ENCODE data around the gene IL3RA. TPM values are rescaled to one million over a fixed set of nuclear protein-coding genes. Genes with fewer than 3 reads are reported as not detected.

IL3RA gene
- polyA plus RNA-seq, 3 donors = 10.1 to 18.7 (median 14.8) TPM

DNA sequence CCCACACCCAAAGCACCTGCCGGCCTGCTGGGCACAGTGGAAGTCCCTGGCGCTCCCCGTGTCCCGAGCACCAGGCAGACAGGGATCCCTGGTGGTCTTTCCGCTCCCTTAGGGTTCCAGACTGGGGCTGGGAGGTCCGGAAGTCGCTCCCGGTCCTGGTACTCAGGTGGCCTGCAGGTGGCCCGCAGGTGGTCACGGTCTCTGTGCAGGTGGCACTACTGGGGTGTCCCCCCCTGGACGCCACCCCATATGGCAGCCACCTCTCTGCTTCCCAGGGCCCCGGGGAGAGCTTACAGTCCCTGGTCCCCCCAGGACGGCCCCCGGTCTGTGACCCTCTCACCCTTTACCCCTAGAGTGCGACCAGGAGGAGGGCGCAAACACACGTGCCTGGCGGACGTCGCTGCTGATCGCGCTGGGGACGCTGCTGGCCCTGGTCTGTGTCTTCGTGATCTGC, 41.7 kb downstream of the IL3RA start:
- DNase-seq = no peak

DNA sequence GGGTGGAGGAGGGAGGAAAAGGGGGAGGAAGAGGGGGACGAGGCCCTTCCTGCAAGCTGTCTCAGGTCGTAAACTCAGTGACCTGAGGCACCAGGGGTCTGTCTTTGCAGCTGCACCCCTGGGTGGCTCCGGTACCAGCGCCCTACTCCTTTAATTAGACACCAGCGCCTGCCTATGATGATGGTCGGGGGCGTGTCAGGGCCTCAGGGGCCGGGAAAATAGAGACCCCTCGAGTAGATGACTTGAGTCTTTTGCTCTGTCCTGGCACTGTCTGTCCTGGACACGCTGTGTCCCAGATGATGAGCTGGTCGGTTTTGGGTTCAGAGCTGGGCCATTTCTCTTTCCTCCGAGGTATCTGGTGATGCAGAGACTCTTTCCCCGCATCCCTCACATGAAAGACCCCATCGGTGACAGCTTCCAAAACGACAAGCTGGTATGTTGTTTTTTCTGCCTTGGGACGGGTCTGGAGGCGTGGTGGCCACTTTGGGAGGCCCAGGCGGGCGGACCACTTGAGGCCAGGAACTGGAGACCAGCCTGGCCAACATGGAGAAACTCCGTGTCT, 44.2 kb downstream of the IL3RA start:
- DNase-seq = no peak

DNA sequence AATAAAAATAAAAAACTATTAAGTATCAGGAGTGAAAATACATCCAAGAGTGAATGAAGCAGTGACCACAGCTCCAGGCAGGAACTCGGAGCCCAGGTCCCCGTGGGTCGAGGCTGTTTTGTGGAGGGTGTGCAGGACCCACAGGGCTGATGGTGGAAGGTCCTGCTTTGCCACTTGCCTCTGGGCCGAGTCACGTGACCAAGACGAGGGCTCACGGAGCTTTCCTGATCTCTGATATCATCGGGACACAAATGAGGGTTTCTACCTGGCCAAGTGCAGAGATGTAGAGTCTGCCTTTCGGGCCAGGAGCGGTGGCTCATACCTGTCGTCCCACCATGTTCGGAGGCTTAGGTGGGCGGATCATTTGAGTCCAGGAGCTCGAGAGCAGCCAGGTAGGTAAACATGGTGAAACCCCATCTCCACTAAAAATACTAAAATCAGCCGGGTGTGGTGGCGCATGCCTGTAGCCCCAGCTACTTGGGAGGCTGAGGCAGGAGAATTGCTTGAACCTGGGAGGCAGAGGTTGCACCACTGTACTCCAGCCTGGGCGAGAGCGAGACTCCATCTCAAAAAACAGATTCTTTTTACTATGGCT, 48.2 kb downstream of the IL3RA start:
- no peak for DNase-seq

DNA sequence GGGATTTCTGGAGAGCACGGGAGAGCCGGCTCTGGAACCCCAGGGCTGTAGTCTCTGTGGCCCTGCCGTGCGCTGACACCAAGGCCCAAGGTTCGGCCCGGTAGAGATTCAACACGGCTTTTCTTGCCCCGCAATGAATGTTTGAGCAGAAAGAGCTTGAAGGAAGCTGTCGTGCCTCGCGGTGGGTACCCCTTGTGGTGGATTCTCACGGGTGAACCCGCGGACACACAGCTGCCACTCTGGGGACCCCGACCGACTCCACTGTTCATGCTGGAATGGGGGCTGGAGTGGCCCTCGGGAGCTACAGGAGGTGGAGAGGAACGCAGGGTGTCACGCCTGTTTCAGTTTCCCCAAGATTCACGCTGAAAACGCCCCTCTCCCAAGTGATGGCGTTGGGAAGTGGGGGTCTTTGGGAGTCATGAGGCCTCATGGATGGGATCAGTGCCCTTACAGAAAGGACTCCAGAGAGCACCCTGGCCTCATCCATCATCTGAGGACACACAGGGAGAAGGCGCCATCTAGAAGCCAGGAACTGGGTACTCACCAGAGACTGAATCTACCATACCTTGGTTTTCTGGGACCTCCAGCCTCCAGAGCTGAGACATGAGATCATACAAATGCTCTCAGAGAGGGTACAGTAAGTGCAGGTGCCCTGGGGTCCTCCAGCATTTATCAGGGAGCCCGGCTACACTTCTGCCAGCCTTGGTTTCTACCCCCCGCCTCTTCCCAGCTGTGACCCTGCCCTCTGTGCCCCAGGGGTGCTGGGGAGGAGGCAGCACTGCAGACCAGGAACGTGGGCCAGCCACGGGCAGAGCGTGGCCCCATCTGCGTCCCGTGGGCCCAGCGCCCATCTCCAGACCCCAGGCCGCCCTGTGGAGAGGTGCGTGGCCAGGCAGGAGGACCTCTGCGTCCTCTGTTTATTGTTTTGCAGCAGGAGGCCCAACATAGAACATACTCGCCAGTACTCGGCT, 49.0 kb downstream of the IL3RA start:
- no peak for DNase-seq

DNA sequence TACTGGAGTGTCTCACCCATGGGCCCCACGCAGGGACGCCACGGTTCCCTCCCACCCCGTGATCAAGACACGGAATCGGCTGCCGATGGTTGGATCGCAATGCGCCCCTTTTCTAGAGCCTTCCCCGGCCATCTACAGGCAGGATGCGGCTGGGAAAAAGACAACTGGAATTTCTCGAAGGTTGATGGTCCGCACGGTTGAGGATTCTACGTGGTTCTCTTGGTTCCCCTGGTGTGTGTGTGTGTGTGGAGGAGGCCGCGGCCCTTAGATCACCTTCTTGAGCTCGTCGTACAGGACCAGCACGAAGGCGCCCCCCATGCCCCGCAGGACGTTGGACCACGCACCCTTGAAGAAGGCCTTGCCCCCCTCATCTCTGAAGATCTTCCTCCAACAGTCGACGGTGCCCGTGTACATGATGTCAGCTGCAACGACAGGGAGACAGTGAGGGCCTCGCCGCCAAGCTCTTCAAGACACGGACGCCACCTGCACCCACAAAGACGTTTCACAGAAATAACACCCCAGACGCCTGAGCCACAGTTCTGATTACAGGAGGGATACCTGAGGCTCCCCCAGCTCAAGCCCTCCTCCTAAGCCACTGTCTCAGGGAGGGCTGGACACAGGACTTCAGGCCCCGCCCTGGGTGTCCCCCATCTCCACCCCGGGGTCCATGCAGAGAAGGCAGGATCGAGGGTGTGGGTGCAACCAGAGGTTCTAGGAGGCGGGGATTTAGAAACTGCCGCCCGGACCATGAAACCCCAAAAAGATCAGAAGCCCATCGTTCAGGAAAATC, 49.9 kb downstream of the IL3RA start:
- DNase-seq = no peak

DNA sequence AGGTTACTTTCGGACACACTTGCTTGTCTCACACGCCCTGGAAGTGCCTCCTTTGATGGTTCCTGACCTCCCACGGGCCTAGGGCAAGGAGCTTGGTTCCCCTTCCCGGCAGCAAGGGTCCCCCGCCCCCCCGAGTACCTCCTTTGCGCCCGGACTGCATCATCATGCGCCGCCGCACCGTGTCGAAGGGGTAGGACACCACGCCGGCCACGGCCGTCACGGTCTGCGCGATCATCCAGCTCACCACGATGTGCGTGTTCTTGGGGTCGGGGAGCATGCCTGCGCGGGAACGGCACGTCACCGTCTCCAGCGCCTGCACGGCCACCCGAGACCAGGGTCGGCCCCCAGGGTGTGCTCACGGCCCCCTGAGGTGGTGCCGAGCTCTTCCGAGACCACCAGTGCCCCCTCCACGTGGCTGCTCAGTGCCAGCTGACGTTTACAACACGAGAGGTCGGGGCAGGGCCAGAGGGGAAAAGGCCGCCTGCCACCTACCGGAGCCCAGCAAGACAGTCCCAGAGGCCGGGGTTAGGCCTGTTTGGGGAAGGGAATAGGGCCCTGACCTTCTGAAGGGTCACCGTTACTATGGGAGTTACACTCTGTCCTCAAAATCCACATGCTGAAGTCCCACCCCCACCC, 50.7 kb downstream of the IL3RA start:
- no peak for DNase-seq

DNA sequence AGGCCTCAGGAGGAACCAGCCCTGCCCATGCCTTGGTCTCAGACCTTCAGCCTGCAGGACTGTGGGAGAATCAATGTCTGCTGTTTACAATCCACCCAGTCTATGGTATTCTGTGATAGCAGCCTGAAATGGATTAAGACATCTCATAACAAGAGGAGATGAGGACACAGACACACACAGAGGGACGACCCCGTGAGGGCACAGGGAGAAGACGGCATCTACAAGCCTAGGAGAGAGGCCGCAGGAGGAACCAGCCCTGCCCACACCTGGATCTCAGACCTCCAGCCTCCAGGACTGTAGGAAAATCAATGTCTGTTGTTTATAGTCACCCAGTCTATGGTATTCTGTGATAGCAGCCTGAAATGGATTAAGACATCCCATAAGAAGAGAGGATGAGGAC, 52.1 kb downstream of the IL3RA start:
- DNase-seq = no peak

DNA sequence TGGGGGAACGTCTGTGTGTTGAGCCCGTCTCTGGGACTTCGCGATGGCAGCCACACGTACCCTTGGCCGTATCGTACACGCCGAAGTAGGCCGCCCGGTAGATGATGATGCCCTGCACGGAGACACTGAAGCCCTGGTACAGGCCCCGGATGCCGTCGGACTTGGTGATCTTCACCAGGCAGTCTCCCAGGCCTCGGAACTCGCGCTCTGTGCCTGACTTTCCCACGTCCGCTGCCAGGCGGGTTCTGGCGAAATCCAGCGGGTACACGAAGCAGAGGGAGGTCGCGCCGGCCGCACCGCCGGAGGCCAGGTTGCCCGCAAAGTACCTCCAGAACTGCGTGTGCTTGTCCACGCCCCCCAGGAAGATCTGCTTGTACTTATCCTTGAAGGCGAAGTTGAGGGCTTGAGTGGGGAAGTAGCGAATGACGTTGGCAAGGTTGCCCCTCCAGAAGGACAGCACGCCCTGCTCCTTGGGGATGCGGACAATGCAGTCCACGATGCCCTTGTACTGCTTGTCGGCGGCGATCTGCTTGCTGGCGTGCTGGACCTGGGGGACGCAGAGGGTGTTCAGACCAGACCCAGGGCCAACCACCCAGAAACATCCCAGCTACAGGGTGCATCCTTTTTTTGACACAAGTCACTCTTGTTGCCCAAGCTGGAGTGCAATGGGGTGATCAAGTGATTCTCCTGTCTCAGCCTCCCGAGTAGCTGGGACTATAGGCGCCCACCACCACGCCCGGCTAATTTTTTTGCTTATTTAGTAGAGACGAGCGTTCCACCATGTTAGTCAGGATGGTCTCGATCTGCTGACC, 52.8 kb downstream of the IL3RA start:
- no peak for DNase-seq

DNA sequence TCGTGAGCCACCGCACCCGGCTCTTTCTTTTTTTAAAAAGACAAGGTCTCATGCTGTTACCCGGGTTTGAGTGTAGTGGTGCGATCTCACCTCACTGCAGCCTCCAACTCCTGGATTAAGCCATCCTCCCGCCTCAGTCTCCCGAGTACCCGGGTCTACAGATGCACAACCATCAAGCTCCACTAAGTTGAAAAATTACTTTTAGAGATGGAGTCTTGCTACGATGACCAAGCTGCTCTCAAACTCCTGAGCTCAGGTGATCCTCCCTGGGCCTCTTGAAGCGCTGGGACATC, 53.4 kb downstream of the IL3RA start:
- no peak for DNase-seq

DNA sequence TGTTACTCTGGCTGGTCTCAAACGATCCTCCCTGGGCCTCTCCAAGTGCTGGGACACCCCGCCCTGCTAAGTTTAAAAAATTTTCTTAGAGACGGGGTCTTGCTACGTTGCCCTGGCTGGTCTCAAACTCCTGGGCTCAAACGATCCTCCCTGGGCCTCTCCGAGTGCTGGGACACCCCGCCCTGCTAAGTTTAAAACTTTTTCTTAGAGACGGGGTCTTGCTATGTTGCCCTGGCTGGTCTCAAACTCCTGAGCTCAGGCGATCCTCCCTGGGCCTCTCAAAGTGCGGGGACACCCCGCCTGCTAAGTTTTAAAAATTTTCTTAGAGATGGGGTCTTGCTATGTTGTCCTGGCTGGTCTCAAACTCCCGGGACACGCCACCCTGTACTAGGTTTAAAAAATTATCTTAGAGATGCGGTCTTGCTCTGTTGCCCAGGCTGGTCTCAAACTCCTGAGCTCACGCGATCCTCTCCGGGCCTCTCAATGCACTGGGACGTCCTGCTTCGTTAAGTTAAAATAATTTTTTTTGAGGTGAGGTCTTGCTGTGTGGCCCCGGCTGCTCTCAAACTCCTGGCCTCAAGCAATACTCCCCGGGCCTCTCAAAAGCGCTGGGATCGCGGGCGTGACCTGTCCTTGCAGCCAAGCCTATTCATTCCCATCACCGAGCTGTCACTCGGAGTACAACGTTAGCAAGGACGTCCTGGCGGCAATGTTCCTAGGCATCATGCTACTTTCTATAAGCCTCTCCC, 54.2 kb downstream of the IL3RA start:
- DNase-seq = no peak

DNA sequence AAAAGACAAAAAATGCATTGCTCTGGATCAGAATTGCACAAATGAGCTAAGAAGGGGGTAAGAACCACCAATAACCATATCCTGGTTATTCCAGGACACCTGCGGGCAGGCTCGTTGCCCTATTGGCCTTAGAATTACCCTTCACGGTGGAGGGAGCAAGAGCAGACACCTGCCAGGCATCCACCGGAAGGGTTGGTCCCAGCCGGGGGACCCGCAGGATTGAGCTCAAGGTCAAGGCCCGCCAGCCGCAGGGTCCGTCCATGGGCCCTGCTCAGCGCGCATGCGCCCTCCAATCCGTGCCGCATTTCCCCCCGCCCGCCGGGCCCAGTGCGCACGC, 54.8 kb downstream of the IL3RA start:
- DNase-seq = no peak

DNA sequence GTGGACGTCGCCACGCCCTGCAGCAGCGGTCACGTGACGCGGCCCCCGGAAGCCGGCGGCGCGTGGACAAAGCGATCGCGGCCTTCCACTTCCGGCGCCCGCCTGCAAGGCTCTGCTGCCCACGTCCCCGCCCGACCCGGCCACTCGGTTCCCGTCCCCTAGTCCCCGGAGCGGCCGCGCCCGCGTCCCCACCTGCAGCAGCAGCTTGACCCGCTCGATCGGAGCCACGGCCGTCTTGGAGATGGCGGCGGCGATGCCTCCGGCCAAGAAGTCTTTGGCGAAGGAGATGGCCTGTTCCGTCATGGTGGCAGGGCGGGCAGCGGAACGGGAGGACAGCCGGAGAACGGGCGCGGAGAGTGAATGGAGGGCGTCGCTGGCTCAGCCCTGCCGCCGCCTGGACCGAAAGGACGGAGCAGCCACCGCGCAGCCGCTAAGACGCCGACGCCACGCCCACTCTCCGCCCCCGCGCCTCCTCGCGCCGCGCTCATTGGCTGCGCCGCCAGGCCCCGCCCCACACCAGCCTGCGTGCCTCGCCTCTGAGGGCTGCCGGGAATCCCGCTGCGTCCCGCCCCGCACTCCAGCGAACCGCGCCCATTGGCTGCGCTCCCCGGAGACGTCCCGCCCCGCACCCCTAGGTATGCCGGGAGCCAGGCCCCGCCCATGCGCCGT, 55.3 kb downstream of the IL3RA start, which contains the start of gene SLC25A6:
Gene SLC25A6 (minus strand): TSS at position 407 of the 669 bp plus-strand sequence. CDS start 104 bp downstream, at position 303.
- peak; percentile 97 for DNase-seq

DNA sequence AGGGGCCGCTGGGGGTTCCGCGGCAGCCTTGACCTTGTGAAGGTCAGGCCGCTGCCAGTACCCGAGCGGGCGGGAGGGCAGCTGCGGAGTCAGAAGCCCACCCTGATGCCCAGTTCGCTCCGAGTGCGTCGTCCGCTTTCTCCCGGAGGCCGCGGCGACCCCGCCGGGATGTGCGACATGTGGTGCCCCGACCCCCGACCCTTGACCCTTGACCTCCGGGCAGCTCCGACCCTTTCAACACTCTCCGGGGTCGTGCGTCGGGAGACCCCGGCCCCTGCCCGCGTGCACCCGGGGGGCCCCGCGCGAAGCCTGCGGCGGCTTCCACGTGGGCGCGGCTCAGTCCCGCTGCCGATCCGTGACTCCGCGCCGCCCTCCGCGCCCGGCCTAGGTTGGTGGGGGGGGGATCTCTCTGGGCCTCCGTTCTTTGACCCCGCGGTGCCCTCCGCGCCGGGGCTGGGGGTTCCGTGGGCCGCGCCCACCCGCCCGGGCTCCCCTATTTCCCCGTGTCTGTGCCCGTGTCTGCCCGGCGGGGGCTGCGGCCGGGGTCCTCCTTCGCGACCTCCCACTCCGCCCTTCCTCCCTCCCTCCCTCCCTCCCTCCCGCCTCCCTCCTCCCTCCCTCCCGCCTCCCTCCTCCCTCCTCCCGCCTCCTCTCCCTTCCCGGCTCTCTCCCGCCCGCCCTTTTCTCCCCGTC, 55.9 kb downstream of the IL3RA start:
- DNase-seq = peak; percentile 72

DNA sequence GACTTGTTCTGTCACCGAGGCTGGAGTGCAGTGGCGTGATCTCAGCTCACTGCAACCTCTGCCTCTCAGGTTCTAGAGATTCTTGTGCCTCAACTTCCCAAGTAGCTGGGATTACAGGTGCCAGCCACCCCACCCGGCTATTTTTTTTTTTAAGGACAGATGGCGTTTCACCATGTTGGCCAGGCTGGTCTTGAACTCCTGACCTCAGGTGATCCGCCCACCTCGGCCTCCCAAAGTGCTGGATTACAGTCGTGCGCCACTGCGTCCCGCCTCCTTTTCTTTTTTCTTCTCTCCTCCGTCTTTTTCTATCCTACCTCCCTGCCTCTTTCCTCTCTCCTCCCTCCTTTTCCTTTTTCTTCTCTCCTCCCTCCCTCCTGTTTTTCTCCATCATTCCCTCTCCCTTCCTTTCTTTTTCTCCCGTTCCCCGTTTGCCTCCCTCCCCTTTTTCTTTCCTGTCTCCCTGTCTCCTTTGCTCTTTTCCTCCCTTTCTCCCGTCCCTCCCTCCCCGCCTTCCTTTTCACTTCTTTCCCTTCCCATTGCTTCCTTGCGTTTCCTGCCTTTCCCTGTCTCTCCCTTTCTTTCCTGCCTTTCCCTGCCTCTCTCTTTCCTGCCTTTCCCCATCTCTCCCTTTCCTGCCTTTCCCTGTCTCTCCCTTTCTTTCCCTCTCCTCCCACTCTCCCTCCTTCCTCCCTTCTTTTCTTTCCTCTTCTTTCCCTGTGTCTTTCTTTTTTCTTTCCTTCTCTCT, 57.5 kb downstream of the IL3RA start:
- DNase-seq = no peak

DNA sequence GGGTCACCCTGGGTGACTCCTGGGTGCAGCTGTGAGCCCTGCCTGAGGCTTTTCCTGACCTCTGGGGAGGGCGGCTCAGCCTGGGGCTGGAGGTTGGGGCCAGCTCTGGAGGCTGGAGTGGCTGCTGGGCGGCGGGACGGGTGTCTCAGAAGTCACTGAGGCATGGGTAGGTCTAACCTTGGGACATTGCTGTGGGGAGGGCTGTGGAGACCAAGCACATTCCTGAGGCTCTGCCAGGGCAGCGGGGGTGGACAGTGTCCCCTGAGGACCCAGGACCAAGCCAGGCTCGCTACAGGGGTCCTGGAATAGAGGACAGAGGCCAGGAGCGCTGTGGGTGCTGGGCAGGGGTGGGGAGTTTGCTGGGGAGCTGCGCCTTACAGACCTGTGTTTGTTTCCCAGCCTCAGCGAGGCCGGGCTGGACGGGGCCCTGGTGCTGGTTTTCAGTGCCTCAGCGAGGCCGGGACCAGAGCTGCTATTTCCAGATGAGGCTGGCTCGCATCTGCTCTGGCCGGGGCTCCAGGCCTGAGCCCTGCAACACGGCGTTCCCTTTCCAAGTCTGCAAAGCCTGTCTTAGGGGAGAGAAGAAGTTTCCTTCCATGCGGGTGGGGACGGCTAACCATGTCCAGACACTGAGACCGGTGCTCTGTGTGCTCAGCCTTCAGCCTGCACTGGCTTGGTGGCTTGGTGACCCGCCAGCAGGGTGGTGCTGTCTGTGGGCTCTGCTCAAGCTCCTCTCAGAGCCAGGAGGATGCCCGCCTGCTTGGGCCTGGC, 58.3 kb downstream of the IL3RA start:
- no peak for DNase-seq

DNA sequence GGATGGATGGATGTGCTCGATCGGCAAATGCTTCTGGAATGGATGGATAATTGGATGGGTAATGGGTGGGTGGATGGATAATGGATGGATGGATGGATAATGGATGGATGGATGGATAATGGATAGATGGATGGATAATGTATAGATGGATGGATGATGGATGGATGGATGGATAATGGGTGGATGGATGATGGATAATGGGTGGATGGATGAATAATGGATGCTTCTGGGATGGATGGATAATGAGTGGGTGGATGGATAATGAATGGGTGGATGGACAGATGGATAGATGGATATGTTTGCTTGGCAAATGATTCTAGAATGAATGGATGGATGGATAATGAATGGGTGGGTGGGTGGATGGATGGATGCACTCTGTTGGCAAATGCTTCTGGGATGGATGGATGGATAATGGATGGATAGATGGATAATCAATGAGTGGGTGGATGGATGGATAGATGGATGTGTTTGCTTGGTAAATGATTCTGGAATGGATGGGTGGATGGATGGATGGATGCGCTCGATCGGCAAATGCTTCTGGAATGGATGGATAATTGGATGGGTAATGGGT, 59.1 kb downstream of the IL3RA start:
- DNase-seq = no peak

DNA sequence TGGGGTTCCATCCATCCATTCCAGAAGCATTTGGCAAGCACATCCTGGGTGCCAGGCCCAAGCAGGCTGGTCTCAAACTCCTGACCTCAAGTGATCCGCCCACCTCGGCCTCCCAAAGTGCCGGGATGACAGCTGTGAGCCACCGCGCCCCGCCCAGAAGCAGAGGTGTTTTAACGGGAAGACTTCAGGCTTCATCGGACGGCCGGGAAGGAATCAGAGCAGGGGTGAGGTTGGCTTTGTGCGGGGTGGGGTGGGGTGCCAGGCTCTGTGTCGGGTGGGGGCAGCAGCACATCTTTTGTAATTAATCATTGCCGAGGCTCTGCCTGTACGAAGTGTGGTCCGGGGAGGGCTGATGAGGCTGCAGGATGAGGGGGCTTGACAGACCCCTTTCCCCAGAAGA, 60.4 kb downstream of the IL3RA start:
- DNase-seq = no peak

All from renal pelvis (tissue), 4 donors.